HG02943 (cell line): ENCODE measurements around the gene SART1.
"Not testable (repeated sequence)": the region's sequence is repeated elsewhere in the genome, so short reads cannot be mapped to it uniquely, and the experiment has no call there.

ENCODE experiments used
- ATAC-seq: cut with Tn5 transposase; IDR thresholded peaks from one replicate; pipeline ENCODE4 v1.9.1; 2021; ENCODE audit warnings: mild to moderate bottlenecking, low read depth, moderate library complexity; ENCODE audit not compliant: unreplicated experiment

The SART1 gene

GRCh38 chr11:66014804-66015453 is 53.4 kb downstream of the SART1 start:
- no peak for ATAC-seq

GRCh38 chr11:66015454-66015881 is 53.9 kb downstream of the SART1 start:
- no peak for ATAC-seq

- no peak for ATAC-seq
These were observed 54.6 kb downstream of the SART1 start for GRCh38 chr11:66015936-66016792.

GRCh38 chr11:66016793-66017177 is 55.3 kb downstream of the SART1 start:
- ATAC-seq, result no peak

GRCh38 chr11:66017321-66017720 is 55.8 kb downstream of the SART1 start:
- ATAC-seq, result no peak

GRCh38 chr11:66020212-66020611 is 58.7 kb downstream of the SART1 start:
- no peak for ATAC-seq

GRCh38 chr11:66020618-66021357 is 59.3 kb downstream of the SART1 start:
- ATAC-seq, result no peak

- ATAC-seq, result no peak
These were observed 61.1 kb downstream of the SART1 start for GRCh38 chr11:66022401-66023185.

GRCh38 chr11:66023186-66023440 is 61.6 kb downstream of the SART1 start:
- not testable (repeated sequence) for ATAC-seq

- no peak for ATAC-seq
These were observed 64.5 kb downstream of the SART1 start, which contains the start of gene CATSPER1 for GRCh38 chr11:66026017-66026529. Gene CATSPER1, minus strand, starts transcription at chr11:66026479. Its CDS starts 100 bp downstream, at chr11:66026379.
